AG09309 (cell line): ENCODE data around the gene HNRNPA1.

Experiments
- DNase-seq: peaks from one replicate; pipeline ENCODE4 v3.0.0-alpha.2; 2010; ENCODE audit warnings: low read depth
- H3K4me3 ChIP-seq: 2 replicates; pipeline ENCODE4 v1.5.1; 2011; ENCODE audit warnings: mild to moderate bottlenecking, low read depth, low read length, moderate library complexity; ENCODE audit not compliant: control insufficient read depth
- TF ChIP-seq, protein P1 (sequence below): IDR thresholded peaks from 2 replicates; pipeline ENCODE4 v1.5.1; 2011; ENCODE audit warnings: mild to moderate bottlenecking, low read depth, low read length, inconsistent platforms; ENCODE audit not compliant: insufficient read depth, control insufficient read depth; ENCODE audit errors: missing control alignments

HNRNPA1 gene

DNA sequence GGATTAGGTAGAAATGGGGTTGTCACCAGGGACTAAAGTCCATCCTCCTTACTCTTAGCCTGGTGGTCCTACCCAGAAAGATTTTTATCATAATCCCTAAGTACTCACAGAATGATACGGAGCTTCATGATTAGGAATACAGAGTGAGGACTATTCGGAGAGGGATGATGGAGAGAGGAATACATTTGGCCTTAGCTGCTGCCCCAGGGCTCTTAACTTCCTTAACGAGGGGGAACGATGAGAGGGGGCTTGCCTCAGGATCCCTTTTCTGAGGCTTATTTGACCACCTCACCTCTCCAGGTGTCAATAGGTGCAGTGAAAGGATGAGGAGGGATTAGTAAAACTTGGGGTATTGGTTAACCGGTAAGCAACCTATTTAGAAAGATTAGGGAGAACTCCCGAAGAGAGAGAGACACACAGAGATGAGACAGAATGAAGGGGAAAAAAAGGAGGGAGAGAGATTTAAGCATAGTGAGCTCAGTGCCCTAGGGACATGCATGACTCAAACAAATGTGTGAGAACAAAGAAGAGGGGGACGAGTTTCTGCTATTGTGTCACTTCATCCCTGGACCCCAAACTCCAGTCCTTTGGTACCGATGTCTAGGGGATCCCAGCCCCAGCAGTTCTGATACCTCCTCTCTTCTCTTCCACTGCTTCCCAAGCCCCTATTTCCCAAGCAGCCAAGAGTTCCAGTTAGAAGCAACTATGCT lies 19.1 kb downstream of the HNRNPA1 start:
- no peak overlapping the region for H3K4me3 ChIP-seq
- TF ChIP-seq, protein P1, sequence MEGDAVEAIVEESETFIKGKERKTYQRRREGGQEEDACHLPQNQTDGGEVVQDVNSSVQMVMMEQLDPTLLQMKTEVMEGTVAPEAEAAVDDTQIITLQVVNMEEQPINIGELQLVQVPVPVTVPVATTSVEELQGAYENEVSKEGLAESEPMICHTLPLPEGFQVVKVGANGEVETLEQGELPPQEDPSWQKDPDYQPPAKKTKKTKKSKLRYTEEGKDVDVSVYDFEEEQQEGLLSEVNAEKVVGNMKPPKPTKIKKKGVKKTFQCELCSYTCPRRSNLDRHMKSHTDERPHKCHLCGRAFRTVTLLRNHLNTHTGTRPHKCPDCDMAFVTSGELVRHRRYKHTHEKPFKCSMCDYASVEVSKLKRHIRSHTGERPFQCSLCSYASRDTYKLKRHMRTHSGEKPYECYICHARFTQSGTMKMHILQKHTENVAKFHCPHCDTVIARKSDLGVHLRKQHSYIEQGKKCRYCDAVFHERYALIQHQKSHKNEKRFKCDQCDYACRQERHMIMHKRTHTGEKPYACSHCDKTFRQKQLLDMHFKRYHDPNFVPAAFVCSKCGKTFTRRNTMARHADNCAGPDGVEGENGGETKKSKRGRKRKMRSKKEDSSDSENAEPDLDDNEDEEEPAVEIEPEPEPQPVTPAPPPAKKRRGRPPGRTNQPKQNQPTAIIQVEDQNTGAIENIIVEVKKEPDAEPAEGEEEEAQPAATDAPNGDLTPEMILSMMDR: no peak
- DNase-seq: no peak

DNA sequence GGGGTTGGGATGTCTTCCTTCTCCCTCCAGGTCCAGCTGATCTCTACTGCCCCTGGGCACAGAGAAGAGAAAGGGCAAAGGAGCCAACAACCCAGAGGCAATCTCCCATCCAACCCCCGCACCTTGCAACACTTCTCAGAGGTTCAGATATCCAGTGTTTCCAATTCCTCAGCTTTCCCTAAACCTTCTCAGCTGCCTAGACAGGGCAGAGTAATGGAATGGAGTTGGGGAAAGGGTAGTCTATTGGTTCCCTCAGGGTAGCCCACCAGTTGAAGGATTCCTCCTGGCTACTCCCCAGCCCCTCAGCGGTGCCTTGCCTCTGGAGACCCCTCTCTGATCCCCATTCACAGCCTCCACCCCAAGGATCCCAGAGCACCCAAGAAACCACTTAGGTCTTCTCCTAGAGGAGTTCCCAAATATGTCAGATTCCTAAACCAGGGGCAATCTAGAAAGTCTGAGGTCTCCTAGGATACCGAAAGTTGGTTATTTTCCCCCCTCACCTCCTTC lies 19.8 kb downstream of the HNRNPA1 start:
- TF ChIP-seq, protein P1: no peak
- no peak for DNase-seq
- H3K4me3 ChIP-seq: peak overlapping the region; percentile 30

DNA sequence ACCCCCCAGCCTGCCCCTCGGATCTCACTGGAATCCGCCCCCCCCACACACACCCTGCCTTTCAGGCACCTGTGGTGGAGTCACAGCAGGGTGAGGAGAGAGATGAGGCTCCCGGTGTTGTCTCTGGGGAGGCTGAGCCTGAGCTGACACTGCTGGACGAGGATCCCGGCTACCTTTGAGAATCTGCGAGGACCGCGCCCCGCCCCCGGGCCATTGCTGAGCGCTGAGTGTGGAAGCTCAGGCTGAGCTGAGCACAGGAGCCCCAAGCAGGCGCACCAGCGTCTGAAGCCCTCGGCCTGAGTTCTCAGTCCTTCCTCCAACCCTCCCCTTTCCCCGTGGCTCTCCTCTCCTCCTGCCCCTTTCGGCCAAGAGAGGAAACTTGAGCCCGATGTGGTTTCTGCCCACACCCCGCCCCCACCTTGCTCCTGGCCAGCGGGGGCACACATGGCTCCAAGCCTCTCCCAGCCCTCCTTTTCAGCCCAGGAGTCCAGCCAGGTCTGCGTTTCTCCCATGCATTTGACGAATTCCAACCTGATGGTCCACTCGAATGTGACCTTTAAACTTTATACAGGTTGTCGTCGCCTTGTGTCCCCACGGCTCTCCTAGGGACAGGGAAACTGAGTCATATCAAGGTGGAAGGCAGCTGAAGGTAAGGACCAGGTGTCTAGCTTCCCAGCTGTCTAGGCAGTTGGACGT lies 20.4 kb downstream of the HNRNPA1 start, which contains the start of gene NFE2:
TSS of gene NFE2 (minus strand) at position 284 of the 696 bp plus-strand sequence. CDS start 5,767 bp downstream, outside the sequence.
- no peak for DNase-seq
- TF ChIP-seq, protein P1: no peak
- H3K4me3 ChIP-seq: peak within 1 kb of the TSS; percentile 30

DNA sequence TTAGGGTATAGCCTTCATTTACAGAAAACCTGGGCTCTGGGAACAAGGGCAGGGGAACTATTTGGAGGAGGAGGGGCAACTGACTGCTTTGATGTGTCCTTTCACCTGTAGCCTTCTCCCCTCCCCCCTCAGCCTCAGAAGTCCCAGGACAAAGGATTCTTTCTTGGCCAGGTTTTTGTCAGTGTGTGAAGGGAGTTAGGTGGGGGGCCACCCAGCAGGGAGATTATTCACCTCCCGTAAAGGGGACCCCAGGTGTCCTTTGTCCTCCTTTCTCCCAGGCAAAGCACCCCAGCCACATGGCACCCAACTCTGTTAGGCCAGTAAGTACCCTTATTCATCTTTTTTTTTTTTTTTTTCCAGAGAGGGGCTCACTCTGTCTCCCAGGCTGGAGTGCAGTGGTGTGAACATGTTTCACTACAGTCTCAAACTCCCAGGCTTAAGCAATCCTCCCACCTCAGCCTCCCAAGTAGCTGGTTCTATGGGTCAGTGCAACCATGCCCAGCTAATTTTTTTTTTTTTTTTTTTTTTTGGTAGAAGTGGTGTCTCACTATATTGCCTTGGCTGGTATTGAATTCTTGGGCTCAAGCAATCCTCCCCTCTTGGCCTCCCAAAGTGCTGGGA lies 21.0 kb downstream of the HNRNPA1 start:
- TF ChIP-seq, protein P1: no peak
- DNase-seq: no peak
- no peak overlapping the region for H3K4me3 ChIP-seq

DNA sequence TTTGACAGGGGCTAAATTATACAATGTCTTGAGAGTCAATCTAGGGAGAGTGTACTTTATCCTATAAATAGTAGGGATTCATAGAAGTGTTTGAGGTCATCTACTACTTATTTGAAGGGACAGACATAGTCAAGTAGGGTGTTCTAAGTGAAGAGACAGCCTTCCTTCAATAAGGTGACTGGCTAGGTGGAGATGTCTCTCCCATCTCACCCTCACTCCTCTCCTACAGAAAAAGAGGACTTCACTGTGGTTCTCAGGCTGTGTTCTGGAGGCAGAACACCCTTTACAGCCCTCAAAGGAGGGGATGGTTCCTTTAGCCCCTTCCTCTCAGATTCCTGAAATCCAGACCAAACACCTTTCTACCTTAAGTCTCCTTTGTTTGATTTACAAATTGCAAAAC lies 23.1 kb downstream of the HNRNPA1 start:
- TF ChIP-seq, protein P1: no peak
- H3K4me3 ChIP-seq: no peak overlapping the region
- DNase-seq: no peak

DNA sequence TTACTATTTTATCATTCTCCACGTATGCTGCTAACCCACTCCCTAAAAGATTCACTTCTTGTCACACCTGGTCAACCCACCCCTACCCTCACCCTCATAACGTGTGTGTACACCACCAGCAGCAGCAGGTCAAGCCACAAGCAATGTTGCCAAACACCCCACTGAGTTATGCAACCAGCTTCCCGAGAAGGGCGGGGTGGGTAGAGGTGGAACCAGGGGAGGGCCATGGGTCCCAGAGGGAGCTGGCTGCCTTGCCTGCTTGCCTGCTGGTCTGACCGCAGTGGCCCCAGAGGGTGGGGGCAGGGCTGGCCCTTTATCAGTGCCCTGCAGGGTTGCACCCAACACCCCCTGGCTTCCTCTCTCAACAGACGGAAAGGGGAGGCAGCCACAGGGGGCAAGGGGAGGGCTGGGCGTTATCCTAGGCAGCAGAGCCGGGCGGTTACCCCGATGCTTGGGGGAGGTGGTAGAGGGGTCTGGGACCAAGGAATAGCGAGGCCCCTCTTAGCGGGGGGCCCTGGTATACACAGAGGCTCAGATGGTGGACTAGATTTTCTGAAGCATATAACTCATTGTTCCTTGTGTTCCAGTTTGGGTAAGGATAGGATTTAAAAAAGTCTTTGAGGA lies 23.8 kb downstream of the HNRNPA1 start:
- H3K4me3 ChIP-seq: no peak overlapping the region
- peak; percentile 21 for DNase-seq
- TF ChIP-seq, protein P1: no peak
